Skin epidermis (tissue), 12 donors: Measurements from ENCODE around the gene LPIN2.
A peak's percentile ranks its signal among the peaks of the same experiment; 100 is the strongest.

Experiments
- H3K27ac ChIP-seq, 21 experiments: fragments of 200-600 bp; sonication (generic) in 11 of 21; one replicate each; pipeline ENCODE4 v1.5.0; 2020; ENCODE audit warnings: mild to moderate bottlenecking in 3 of 21, inconsistent platforms in 2 of 21, moderate library complexity in 2 of 21
- H3K4me3 ChIP-seq, 7 experiments: fragments of 200-600 bp; sonication (generic) in 2 of 7; one replicate each; pipeline ENCODE4 v1.5.0; 2020; ENCODE audit warnings: inconsistent platforms in 2 of 7, mild to moderate bottlenecking in 2 of 7, moderate library complexity in 1 of 7

The LPIN2 gene

DNA sequence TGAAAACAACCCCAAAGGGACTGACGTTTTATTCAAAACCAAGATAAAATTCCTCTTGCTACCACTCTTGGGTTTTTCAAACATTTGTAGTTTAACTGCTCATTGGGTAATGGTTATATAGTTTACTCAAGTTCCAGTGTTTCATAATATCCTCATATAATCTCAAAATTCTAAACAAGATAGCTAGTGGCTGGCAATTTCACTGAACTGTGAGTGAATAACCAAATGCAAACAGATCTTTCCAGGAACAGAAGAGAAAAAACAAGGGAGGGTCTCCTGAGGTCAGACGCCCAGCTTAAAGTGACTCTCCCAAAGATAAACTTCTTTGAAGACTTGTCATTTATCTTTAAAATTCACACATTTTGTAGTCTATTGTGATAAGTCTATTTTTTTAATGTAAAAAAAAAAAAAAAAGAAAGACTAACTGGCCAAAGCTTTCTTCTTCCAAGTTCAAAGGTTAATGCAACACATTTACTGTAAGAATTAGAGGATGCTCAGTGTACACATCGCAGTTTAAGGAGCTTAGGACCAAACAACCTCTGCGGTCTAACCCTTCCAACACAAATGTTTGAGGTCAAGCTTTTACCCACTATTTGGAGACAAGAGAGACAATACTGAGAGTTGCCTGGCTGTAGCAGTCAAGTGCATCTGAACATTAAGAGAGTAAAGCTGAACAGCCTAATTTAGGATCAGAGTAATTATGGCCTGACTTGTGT, 26.6 kb downstream of the LPIN2 start:
- no peak overlapping the region for H3K27ac ChIP-seq
- no peak overlapping the region for H3K4me3 ChIP-seq

DNA sequence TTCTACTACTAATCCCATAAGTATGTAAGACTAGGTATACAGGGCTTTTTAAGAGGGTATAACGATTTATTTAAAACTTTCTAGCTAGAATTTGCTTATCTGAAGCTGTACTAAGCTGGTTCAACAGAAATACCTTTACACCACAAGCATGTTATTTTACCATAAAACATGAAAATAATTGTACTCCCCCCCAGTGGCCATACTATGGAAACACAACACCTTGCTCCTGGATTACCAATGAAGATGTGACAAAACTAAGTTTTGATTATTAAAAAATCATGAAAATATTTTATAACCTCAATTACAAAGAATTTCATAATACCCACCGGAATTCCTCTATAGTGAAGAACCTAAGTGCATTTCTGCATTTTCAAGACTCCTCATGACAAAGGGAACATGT, 27.3 kb downstream of the LPIN2 start:
- Histone ChIP-seq H3K27ac (no peak overlapping the region), H3K4me3 (no peak overlapping the region)

DNA sequence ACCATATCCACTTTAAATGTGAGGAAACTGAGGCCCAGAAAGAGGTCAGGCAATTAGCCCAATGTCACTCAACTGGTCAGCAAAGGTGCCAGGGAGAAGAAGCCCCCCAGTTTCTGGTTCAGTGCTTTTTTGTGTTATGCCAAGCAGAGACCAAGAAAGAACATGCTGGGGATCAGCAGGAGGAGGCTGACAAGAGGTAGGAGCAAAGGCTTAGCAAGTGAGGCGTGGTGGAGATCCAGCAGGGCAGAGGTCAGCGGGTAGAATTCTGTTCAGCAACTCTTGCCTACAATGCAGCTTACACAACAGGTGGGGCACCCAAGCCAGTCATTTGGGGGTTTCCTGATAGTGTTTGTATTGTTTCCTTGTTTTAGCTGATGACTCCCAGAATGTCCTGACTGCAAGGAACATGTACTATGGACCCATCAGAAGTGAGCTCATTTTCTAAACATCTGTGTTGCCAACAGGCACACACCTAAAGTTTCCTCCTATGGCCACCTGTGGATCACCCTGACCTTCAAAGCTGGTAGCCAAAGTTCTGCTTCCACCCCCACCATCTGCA, 28.2 kb downstream of the LPIN2 start:
- Histone ChIP-seq H3K27ac (no peak overlapping the region), H3K4me3 (no peak overlapping the region)

DNA sequence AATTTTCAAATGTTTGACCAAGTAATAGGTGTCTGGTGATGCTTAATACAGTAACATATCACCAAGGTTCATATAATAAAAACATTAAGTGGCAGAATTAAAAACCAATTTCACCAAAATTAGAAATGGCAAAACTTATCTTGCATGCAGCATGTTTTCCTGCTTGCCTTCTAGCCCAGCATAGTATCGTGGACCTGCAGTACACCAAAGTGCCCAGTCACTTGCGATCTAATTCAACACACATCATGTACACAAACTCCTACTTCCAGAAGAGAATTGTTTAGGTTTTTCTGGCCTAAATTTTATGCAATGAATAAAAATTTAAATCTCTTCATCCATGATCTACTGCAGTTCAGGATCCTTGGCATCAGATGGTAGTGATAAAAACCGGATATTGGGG, 28.9 kb downstream of the LPIN2 start:
- Histone ChIP-seq H3K27ac (peak overlapping the region in 2 of 21 experiments; percentile 9 to 88), H3K4me3 (no peak overlapping the region)

DNA sequence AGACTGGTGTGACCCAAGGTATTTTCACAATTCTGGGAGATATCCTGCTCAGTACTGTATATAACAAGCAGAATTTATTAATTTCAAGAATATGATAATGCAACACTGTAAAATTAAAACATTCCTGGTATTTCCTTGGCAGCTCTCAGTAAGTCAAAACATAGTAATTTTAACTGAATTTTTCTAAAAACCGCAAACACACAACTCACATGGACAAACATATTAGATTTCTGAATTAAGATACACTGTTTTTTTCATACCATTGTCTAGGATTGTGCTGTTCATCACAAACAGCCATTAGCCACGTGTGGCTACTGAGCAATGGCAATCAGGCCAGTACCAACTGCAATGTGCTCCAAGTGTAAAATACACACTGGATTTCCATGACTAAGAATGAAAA, 29.6 kb downstream of the LPIN2 start:
- peak overlapping the region in 10 of 21 experiments; percentile 10 to 88 (median 74) for H3K27ac ChIP-seq
- H3K4me3 ChIP-seq = no peak overlapping the region

DNA sequence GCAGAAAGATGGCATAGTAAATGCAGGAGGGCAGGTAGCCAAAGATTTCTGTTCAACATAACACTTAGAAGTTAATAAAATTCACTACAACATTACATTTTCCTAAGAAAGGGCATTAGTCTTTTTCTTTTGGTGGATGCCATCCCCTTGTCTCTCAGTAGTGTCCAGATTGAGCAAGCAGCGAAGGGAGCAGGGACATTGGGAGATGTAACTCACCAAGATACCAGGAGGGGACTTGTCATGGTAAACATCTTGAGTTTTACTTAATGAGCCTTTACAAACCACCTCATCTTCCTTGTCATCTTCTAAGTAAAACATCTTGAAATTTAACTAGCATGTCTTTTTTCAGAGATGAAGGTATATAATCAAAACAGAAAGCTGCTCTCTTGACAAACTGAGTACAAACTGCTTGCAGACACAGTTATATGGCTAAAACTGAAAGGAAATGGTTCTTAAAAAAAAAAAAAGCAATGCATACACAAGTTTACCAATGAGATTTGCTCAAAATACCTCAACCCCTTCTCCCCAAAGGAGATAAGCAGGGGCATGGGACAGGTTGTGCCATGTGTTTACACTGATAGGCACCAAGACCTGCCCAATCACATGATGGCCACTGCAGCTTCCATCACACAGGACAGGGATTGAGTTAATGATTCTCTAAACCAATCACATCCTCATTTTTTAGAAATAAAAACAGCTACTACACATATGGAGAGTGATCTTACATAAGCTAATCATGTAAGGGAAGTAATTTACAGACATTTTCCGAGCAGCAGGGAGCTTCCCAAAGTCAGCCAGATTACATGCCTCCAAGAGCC, 30.3 kb downstream of the LPIN2 start:
- peak overlapping the region in 14 of 21 experiments; percentile 14 to 88 (median 64) for H3K27ac ChIP-seq
- peak overlapping the region in 2 of 7 experiments; percentile 4 to 14 for H3K4me3 ChIP-seq

DNA sequence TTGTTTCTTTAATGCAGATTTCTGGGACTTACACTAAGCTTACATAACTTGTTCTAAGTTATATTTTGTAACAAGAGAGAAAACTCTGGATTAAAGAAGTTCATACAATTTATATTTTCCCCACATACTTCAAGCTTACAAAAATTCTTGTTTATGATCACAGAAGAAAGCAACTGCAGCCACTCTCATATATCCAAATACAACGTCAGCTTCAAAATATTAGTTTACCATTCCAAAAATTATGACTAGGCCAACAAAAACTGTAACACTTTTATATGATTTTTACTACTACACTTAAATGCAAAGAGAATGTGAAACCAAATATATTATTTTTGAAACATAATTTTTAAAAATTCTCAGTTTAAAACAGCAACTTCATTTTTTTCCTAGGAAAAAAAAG, 30.9 kb downstream of the LPIN2 start:
- H3K4me3 ChIP-seq = peak overlapping the region in 3 of 7 experiments; percentile 4 to 14 (median 6)
- H3K27ac ChIP-seq = peak overlapping the region in 13 of 21 experiments; percentile 1 to 88 (median 72)

DNA sequence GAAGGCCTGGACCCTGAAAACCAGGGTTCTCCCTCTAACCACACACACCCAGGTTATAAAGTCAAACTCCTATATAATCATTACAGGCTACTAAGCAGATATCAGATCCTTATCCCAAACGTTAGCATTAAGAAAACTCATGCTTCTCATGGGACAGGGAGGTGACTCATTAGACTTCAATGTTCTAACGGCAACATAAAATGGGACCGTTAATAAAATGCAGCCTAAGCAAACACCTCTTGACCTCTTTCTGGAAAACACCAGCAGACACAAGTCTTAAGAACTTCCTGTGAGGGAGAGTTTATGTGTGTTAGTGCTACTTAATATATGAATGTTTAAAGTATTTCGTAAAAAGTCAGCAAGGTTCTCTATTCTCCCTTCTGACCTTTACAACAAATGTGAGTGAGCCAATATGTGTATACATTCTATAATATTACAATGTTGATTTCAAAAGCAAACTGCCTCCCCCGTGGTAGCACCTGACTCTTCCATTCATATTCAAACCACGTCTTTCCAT, 31.7 kb downstream of the LPIN2 start:
- Histone ChIP-seq H3K27ac (peak overlapping the region in 19 of 21 experiments; percentile 20 to 88 (median 71)), H3K4me3 (peak overlapping the region in 2 of 7 experiments; percentile 8 to 18)

DNA sequence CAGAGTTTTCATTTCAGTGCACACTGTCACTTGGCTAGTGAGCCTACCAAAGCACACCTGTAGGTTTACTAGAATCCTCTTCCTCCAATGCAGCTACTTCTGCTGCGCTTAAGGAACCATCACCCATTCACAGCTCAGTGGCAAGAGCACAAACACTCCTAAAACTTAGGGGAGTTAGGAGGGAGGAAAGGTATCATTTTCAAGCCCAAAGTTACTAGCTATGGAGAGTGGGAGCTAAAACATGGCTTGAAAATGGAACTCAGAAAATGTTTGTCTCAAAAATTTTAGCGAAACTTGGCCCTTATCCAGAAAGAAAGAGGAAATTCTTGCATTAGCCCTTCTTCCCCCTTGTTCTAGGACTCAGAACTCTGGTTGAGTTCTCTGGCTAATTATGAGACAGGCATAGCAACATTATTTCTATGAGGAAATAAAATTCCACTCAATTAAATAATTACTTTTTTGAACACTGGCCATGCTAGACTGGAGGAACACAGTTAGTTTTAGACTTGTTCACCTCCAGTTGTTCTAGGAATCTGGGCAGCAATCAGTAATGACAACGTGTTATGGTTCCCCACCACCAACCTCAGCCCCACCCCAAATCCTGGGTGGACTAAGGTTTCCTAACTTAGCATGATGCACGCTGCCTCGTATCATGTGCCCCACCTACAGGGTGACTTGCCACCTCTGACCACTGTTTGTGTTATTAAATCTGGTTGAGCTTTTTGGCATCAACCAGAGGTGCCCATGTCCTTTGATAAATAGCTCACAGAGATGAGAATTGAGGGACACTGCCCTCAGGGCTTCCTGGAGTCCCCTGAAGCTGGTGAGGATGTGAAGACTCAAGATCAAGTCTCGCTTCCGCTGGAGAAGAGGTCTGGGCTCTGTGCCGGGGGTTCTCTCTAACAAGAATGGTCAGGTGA, 32.8 kb downstream of the LPIN2 start:
- H3K4me3 ChIP-seq = peak overlapping the region in 2 of 7 experiments; percentile 1 to 18
- H3K27ac ChIP-seq = peak overlapping the region in 20 of 21 experiments; percentile 20 to 88 (median 66)

DNA sequence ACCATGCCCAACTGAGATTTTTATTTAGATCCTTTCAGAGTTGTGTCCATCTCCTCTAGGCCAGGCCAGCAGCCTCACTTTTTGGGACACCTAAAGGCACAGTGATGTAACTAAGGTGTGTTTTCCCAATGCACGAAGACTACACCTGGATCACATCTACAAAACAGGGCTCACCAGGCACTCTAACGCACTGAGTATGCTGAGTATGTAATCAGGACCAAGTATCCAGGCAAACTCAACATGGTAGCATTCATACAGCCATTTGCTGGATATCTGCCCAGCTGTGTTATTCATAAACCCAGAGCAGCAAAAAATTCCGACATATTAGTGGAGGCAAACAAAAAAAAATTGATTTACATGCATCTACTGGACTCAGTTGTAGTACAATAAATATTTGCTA, 33.8 kb downstream of the LPIN2 start:
- Histone ChIP-seq H3K27ac (peak overlapping the region in 16 of 21 experiments; percentile 23 to 88 (median 66)), H3K4me3 (no peak overlapping the region)

DNA sequence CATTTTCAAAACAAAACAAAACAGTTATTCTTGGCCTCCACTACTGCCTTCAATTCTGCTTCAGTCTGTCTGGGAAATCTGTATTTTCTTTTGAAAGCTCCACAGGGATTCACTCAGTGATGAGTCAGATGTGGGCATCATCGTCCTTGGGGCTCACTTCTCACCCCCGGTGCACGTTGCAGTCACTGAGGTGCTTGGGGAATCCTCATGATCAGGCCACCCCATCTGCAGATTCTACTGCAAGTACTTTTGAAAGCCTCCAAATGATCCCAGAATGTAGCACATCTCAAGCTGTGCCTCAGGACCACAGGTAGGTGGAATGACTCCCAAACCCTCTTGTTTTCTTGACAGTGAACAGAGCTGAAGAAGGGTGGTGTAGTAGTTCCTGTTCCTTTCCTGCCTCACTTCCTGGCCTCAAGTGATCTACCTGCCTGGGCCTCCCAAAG, 34.3 kb downstream of the LPIN2 start:
- H3K27ac ChIP-seq = peak overlapping the region in 17 of 21 experiments; percentile 23 to 88 (median 65)
- no peak overlapping the region for H3K4me3 ChIP-seq

DNA sequence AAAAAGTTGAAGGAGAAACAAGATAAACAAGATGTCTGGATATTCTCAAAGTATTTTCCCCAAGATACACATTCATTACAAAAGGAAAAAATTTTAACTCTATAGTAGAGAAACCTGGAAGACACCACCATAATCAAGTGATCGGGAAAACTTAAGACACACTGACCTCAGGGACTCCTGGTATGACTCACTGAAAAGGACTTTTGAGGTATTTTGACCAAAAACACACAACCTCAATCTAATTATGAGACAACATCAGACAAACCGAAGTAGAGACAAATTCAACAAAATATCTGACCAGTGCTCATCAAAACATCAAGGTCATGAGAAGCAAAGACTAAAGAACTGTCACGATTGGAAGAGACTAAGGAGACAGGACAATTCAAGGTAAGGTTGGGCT, 34.7 kb downstream of the LPIN2 start:
- peak overlapping the region in 17 of 21 experiments; percentile 20 to 88 (median 65) for H3K27ac ChIP-seq
- H3K4me3 ChIP-seq = no peak overlapping the region

DNA sequence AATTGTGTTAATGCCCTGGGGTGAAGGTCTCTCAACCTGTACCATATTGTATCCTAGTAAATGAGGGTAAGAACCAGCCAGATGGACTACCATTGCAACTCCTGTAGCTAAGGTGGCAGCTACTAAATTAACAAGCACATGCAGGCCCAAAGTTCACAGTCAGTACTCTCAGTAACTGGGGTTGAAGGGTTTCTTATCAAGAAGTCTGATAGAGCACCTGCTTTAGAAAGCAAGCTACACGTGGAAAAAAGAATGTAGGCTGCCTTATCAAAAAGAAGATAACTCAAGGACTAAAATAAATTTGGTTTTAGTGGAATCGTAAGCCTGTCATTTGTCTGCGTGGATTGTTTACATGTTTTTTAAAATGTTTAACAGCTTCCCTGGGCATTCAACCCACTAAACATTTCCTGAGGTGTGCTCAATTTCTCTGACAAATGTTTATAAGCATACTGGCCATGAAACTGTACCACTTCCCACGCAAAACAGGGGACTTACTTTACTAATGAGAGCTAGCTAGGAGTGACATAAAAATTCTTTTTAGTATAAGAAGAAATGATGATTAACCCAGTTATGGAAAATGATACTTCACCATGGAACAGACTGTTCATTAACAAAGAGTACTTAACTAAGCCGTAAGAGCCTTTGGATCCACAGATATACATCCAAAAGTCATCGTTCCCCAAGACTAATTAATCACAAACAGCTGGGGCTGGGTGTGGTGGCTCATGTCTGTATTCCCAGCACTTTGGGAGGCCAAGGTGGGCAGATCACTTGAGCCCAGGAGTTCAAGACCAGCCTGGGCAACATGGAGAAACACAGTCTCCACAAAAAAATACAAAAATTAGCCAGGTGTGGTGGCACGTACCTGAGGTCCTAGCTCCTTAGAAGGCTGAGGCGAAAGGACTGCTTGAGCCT, 36.5 kb downstream of the LPIN2 start:
- H3K4me3 ChIP-seq = no peak overlapping the region
- H3K27ac ChIP-seq = peak overlapping the region in 5 of 21 experiments; percentile 3 to 88 (median 42)

DNA sequence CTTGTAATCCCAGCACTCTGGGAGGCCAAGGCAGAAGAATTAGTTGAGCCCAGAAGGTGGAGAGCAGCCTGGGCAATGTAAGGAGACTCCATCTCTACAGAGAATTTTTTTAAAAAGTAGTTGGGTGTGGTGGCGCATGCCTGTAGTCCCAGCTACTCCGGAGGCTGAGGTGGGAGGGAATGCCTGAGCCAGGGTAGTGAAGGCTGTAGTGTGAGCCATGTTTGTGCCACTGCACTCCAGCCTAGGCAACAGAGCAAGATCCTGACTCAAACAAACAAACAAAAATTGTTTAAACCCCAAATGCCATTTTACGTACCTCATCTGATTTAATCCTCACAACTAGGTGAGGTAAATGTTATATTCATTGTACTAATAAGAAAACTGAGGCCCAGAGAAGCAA, 38.2 kb downstream of the LPIN2 start:
- H3K27ac ChIP-seq = no peak overlapping the region

DNA sequence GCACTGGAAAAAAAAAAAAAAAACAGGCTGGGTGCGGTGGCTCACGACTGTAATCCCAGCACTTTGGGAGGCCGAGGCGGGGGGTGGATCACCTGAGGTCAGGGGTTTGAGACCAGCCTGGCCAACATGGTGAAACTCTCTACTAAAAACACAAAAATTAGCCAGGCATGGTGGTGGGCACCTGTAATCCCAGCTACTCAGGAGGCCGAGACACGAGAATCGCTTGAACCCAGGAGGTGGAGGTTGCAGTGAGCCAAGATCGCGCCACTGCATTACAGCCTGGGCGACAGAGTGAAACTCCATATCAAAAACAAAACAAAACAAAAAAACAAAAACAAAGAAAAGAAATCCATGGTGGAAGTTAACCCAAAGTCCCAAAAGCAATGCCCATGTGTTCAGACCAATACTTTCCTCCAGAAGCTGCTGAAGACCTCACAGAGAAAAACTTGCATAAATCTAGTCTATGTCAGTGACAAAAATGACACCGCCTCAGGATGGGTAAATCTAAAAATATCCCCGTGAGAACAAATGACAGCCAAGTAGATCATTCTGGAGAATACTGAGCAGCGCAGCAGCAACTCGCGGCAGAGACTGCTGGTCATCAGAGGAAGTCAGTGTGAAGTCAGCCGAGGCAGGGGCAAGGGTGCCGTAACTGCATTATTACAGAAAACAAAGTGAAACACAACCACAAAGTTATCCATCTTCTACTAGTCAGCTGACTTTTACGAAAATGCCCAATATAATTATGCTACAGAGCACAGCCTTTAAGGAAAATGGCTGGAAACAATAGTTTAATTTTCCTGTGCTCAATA, 41.0 kb downstream of the LPIN2 start:
- Histone ChIP-seq H3K4me3 (peak overlapping the region in 2 of 7 experiments; percentile 6), H3K27ac (peak overlapping the region in 19 of 21 experiments; percentile 3 to 85 (median 60))

More for the DNA sequence above, 38.2 kb downstream of the LPIN2 start:
- H3K4me3 ChIP-seq = no peak overlapping the region

DNA sequence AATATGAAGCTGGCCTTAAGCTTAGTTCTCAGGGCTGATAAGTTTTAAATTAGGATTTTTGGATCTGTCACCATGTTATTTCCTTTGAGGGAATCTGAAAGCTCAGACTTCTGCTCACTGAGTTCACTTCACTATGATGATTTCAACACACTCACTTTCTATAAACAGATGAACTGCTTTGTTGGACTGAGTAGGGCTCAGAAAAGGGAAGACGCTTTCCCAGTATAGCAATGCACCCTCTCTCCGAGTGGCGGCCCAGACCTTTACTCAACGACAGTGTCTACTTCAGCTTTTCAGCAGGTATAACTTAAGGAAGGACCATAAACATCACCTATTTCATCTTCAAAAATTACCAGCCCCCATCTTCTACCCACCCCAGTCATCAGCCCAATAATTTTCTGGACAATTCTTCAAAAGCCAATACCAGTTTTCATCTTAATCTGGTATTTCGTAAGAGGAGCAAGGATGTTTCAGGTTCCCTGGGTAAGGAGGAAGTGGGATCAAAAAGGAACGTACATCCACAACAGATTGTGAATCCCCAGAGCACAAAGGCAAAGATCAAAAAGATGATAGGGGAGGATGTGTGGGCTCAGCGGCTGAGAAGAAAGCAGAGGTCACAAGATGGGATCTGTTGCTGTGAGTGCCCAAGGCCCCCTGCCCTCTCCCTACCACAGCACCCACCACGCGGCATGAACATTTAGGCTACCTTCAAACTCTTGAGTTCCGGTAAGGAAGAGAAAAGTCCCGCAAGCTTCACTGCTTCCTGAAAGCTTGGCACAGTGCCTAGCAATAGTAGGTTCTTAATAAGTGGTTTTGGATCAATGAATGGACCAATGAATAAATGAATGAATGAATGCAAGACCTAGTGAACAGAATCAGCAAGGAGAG, 41.9 kb downstream of the LPIN2 start:
- H3K4me3 ChIP-seq = peak overlapping the region in 1 of 7 experiments; percentile 7
- peak overlapping the region in 16 of 21 experiments; percentile 13 to 85 (median 60) for H3K27ac ChIP-seq
